Measurements from ENCODE around the gene FLII. TPM values are rescaled to one million over a fixed set of nuclear protein-coding genes. Genes with fewer than 3 reads are reported as not detected.

The FLII gene
- total RNA-seq, 3 donors from 2014 or later = 278 to 319 (median 316) TPM

- no peak for ATAC-seq
- no peak for TF ChIP-seq CTCF (IDR thresholded peaks at IDR 0.05)
- Histone ChIP-seq H3K9me3 (no peaks in the 10 kb centered on the region), H3K4me1 (ENCODE audit: low read depth) (peaks cover 9% of the 10 kb centered on the region), H3K4me3 (no peak overlapping the region), H3K36me3 (ENCODE audit: low read depth) (peaks cover 3% of the 10 kb centered on the region)
- no peak for DNase-seq
- intact Hi-C loops (cut with DNase I, micrococcal nuclease) = no loop called here
Observed at GRCh38 chr17:18253947-18254821, 4.4 kb downstream of the FLII start.

GRCh38 chr17:18253187-18253884, 5.2 kb downstream of the FLII start:
- no peak for ATAC-seq
- H3K4me3 ChIP-seq = no peak overlapping the region
- H3K36me3 ChIP-seq (ENCODE audit: low read depth) = peaks cover 3% of the 10 kb centered on the region
- intact Hi-C loops (cut with DNase I, micrococcal nuclease) = no loop called here
- DNase-seq = no peak
- peaks cover 9% of the 10 kb centered on the region for H3K4me1 ChIP-seq (ENCODE audit: low read depth)
- H3K9me3 ChIP-seq = no peaks in the 10 kb centered on the region
- no peak for TF ChIP-seq CTCF (IDR thresholded peaks at IDR 0.05)

- ATAC-seq = no peak
- peaks cover 4% of the 10 kb centered on the region for H3K4me1 ChIP-seq (ENCODE audit: low read depth)
- H3K9me3 ChIP-seq = no peaks in the 10 kb centered on the region
- intact Hi-C loops (cut with DNase I, micrococcal nuclease) = no loop called here
- H3K36me3 ChIP-seq (ENCODE audit: low read depth) = peaks cover 3% of the 10 kb centered on the region
- DNase-seq = no peak
- TF ChIP-seq CTCF (IDR thresholded peaks at IDR 0.05) = no peak
- no peak overlapping the region for H3K4me3 ChIP-seq
Observed at GRCh38 chr17:18252160-18252559, 6.4 kb downstream of the FLII start.

GRCh38 chr17:18251204-18251603, 7.3 kb downstream of the FLII start:
- DNase-seq (no peak), ATAC-seq (no peak)
- no peak for TF ChIP-seq CTCF (IDR thresholded peaks at IDR 0.05)
- peaks cover 2% of the 10 kb centered on the region for H3K4me1 ChIP-seq (ENCODE audit: low read depth)
- H3K36me3 ChIP-seq (ENCODE audit: low read depth) = peaks cover 3% of the 10 kb centered on the region
- intact Hi-C loops (cut with DNase I, micrococcal nuclease) = no loop called here
- H3K9me3 ChIP-seq = no peaks in the 10 kb centered on the region
- no peak overlapping the region for H3K4me3 ChIP-seq

- Histone ChIP-seq H3K4me3 (no peak overlapping the region), H3K36me3 (ENCODE audit: low read depth) (peaks cover 3% of the 10 kb centered on the region), H3K4me1 (ENCODE audit: low read depth) (peaks cover 3% of the 10 kb centered on the region), H3K9me3 (no peaks in the 10 kb centered on the region)
- DNase-seq (no peak), ATAC-seq (no peak)
- intact Hi-C loops (cut with DNase I, micrococcal nuclease) = no loop called here
- no peak for TF ChIP-seq CTCF (IDR thresholded peaks at IDR 0.05)
Observed at GRCh38 chr17:18250708-18251107, 7.8 kb downstream of the FLII start.

Data from mucosa of descending colon (tissue), 3 donors.